Measurements from ENCODE around the gene CTTN.

The CTTN gene

DNA sequence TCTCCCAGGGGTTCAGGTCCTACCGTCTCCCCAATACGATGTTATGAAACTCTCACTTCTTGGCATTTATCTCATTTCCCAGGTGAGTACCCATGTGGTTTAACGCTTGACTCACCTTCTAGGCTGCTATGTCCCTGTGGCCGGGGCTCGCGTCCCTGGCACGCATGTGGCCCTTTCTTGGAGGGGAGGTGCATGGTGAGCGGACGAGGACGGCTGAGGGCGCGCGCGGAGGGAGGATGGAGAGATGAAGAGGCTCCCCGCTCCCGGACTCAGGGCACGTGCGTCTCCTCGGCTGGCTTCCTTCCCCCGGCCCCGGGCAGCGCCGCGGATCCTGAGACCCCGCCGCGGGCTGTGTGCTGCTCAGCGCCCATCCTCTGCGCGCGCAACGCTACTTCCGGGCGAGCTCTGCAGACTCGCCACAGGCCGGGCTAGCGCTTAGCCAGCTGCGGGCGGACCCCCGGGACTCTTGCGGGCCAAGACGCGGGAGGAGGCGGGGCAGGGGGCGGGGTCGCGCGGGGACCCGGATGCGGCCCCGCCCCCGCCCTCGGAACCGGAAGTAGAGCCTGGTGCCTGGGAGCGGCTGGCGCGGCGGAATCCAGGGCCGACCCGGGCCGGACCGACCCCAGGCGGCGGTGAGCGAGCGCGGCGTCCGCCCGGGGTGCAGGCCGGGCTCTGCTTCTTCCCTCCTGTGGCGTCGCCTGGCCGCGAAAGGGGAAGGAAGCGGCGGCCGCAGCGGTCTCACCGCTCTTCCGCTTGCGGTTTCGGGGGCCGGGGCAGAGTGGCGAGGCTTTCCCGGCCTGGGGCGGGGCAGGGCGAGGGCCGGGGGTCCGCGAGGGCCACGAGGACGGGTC, at the start of gene CTTN:
Gene CTTN (plus strand): TSS at position 547 of the 851 bp plus-strand sequence. CDS start 8,769 bp downstream, outside the sequence.
- peak; percentile 85 for DNase-seq (ENCODE audit: low spot score)

DNA sequence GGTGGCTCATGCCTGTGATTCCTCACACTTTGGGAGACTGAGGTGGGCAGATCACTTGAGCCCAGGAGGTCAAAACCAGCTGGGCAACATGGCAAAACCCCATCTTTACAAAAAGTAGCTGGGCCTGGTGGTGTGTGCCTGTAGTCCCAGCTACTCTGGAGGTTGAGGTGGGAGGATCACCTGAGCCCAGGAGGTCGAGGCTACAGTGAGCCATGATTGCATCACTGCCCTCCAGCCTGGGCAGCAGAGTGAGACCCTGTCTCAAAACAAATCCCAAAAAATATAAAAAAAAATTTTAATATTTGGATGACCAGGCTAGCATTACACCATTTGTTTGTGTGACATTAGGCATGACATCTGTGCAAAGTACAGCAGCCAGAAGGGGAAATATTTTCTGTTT, 49.7 kb upstream of the CTTN start:
- DNase-seq (ENCODE audit: low spot score) = no peak

DNA sequence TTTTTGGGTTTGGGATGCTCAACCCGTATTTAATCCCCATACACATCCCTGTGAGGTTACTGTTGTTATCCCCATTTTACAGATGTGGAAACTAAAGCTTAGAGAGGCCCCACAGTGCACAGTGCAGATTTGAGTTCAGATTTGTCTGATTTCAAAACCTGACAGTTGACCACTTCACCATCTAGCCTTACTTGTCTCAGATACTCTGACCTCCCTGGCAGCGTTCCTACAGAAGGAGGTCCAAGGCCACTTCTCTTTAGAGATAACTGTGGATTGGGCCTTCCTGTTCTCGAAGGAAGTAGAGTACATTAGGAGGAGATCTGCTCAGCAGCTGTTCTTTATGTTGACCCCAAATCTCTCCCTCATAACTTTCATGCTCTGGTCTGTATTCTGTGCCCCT, 46.7 kb upstream of the CTTN start:
- DNase-seq (ENCODE audit: low spot score) = no peak

DNA sequence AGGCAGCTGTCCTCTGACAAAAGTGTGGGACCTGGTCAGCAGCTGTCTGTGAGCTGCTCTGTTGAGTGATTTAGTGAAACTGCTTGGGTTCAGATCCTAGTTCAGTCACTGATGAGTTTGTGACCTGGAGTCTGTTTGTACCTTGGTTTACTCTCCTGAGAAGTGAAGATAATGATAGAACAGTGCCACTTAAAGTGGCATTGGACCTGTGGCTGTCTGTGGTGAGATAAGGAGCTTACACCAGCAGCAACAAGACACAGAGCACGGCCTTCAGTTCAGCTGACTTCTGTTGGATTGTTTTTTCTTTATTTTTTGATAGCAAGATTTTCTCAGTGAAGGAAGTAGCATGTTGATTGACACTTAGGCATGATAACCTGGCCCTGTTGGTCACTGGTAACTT, 46.2 kb upstream of the CTTN start:
- DNase-seq (ENCODE audit: low spot score) = no peak

DNA sequence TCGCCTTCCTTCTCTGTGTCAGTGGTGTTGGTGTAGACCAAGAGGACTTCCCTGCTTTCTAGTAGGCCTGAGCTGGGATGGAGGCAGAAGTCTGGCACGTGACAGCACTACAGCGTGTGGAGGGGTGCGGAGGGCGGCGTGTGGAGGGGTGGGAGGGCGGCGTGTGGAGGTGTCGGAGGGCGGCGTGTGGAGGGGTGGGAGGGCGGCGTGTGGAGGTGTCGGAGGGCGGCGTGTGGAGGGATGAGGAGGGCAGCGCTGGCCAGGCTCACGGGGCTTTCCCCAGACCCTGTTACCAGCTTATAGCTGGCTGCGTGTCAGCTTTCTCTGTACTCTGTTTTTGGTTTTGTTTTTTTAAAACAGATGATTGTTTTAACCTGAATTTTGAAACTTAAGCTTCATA, 45.7 kb upstream of the CTTN start:
- DNase-seq (ENCODE audit: low spot score) = no peak

DNA sequence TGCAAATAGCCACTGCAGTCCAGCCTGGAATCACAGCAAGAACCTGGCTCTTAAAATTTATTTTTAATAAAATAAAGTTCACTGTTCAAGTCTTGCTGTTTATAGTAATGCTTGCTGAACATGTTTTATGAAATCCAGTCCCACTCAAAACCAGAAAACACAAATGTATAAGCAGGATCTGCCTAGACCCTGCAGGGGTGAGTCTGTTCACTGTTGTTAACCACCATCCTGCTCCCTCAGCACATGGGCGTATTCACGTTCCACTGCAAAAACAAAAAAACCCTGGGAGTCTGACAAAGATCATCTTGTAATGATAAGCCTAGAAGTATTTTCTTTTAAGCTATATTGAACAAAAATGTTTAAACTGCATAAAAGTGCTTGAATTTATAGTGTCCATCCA, 45.0 kb upstream of the CTTN start:
- DNase-seq (ENCODE audit: low spot score) = no peak

DNA sequence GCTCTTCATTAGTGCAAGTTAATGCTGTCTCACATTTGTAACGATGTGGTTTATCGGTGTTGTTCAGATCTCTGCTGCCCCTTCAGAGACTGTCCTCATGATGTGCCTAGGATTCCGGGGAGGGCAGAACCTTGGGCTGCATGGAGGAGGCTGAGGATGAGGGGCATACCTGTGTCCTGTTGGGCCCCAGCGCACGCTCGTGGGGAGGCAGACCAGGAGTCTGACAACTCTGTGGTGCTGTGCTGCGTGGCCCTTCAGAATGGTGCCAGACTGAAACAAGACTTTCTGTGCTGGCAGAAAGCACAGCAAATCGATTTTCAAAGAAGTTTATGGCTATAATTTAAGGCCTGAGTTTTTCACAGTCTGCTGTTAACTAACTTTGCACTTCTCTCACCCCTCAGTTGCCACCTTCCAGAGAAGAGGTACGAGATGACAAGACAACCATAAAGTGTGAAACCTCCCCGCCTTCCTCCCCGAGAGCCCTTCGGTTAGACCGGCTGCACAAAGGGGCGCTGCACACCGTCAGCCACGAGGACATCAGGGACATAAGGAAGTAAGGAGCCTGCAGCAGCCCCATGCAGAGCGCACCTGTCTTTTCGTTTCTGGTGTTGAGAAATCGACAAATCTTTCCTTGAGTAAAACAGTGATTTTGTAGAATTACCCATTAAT, 44.3 kb upstream of the CTTN start:
- DNase-seq (ENCODE audit: low spot score) = no peak

DNA sequence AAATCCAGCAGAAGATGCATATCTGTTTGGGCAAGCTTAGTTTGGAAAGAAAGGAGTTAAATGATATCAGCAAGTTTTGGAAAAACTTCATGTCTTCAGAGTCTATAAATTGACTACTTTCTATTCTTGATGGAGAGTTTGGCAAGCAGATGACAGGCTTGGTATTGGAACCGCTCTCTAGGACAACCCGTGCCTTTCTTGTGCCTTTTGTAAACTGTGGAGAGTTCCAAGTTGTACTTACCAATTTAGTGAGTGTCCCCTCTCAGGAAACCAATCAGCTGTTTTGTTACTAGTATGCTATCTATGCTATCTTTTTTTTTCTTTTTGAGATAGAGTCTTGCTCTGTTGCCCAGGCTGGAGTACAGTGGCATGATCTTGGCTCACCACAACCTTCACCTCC, 43.7 kb upstream of the CTTN start:
- DNase-seq (ENCODE audit: low spot score) = no peak

DNA sequence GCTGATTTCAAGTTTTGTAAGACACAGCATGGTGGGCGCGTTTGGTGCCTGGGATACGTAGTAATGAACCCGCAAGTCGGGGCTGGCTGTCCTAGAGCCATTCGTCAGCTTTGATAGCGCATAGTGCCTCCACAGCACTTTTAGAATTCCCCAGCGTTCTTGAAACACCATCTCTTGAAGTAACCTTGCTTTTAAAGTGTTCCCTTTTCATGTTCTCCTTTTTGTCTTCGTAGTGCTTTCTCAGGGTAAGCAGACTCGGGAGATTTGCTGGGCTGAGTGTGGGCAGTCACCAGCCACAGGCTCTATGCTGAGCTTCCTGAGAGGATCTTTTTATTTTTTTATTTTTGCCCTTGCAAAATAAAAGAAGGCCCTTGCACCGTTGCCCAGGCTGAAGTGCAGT, 39.6 kb upstream of the CTTN start:
- no peak for DNase-seq (ENCODE audit: low spot score)

DNA sequence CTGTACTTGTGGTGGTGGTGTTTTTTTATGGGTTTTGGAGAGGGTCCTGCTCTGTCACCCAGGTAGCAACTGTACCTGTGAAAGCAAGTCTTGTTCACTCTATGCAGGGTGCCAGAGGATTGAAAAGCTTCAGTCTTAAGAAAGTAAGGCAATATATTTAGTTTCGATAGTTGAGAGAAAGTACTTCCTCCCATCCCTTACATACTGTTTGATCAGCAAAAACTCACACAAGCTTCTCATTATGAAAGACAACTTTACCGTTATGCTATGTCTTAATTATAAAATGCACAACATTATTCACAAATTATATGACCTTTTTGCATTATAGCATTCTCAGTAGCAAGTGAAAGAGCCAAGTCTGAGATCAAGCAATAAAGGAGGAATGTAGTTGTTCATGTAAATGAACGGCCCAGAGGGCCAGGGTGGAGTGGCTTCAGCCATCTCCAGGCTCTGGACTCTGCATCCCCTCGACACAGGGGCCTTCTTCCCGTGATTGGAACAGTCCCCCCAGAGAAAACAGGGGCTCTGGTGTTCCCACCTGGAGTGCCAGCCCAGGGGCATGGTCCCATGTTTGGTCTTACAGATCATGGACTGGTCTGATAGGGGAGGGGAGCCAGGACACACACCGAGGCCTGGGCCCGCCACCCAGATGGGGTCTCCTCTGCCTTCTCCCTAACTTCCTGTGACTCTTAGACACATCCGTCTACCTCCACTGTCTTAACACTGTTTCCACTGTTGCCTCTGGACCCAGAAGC, 38.7 kb upstream of the CTTN start:
- no peak for DNase-seq (ENCODE audit: low spot score)

DNA sequence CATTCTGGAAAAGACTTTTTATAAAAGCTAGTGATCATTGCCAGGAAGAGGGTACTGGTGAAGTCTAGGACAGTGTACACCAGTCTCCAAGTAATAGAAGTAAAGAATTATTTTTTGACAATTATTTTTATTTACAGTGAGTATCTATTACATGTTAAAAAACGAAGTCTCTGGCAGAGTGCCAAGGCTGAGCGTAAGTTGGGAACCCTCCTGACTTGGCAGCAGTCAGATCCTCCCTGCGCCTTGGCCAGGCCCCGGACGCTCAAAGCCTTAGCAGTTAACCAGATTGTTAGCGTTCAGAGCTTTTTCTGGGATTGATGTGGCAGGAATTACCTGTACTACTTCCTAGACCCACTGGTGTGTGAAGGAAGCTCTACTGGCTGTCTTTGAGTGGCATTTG, 38.1 kb upstream of the CTTN start:
- no peak for DNase-seq (ENCODE audit: low spot score)

DNA sequence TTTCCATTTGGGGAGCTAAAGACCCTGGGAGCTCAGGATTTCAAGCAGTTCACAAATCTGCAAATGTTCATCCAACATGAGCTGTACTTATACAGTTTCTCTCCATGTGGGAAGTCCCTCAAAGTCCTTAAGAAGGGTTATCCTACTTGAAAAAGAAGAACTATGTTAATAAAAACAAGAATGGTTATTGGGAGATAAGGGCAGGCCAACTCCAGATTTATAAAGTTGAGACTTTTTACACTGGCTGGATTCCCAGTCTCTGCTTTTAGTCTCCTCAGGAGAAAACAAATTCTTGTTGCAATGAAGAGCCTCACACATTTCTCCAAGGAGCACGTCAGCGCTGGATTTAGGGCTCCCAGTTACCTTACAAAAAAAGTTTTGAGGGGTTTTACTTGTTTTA, 34.2 kb upstream of the CTTN start:
- no peak for DNase-seq (ENCODE audit: low spot score)

DNA sequence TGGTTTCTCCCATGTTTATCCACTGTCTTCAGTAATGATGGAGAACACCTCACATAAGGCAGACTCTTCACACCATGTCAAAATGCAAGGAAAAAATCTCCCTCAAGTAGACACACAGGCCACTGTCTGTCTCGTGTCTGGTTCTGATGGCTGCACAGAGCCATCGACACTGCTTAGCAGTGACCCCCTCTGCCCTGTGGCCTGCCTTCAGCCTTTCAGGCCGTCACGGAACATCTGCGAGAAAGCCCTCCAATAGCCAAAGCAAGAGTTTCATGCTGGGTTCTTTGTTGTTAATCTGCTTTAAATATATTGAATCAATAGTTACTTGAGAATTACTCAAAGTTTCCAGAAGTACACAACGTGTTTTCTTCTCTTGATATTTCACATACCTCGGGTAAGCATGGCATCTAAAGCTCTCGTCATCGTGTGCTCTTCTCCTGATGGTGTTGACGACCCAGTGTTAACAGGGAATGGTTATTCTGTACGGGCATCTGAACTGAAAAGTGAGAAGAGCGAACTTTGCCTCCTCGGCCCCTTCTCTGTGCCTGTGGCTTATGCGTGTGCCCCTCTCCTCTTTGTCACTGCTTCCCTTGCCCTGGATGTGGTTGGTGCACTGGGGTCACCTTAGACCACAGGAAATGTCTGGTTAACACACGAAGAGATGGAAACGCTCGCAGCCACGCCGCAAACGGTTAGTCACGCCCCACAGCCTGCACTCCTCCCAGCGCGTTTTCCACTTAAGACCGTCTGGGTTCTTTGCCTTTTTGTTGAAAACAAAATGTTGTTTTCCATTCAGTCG, 33.4 kb upstream of the CTTN start:
- DNase-seq (ENCODE audit: low spot score) = no peak

DNA sequence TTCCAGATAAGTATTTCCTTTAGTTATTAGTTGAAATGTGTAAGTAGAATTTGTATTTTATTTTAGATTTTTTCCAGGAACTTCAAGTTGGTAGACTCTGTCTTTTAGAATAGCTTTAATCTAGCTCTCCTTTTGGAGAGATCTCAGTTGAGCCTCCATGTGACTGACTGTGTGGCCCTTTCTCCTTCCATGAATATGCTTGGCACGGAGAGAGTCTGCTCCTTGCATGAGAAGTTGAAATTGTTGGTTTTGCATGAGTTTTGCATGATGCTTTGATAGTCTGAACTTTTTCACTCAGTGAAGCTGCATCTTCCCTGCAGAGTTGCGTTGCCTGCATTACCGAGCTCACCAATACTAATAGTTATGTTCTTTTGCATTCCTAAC, 32.8 kb upstream of the CTTN start:
- no peak for DNase-seq (ENCODE audit: low spot score)

DNA sequence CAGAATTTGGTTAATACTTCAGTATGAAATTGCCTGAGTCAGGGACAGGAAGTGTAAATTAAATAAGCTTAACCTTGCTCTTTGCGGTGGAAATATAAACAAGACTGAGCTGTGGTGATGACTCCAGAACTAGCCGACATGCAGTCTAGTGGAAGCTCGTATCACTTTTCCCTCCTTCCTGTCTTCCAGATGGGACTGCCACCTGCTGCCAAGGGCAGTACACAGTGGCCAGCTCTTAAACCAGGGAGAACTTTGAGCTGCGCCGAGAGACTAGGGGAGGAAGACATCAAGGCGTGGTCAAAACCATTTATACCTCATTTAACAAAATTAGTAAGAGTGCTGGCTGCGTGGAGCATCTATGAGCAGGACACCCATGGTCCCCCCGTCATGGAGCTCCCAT, 31.3 kb upstream of the CTTN start:
- no peak for DNase-seq (ENCODE audit: low spot score)

DNA sequence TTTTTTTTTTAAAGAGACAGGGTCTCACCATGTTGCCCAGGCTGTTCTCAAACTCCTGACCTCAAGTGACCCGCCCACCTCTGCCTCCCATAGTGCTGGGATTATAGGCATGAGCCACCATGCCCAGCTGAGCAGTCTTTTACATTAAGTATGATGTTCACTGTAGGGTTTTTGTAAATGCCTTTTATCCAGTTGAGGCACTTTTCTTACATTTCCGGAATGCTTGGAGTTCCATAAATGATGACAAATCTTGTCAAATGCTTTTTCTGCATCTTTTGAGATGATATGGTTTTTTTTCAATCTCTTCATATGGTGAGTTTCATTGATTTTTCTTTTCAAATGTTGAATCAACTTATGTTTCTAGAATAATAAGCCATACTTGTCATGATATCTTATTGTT, 29.4 kb upstream of the CTTN start:
- DNase-seq (ENCODE audit: low spot score) = no peak

DNA sequence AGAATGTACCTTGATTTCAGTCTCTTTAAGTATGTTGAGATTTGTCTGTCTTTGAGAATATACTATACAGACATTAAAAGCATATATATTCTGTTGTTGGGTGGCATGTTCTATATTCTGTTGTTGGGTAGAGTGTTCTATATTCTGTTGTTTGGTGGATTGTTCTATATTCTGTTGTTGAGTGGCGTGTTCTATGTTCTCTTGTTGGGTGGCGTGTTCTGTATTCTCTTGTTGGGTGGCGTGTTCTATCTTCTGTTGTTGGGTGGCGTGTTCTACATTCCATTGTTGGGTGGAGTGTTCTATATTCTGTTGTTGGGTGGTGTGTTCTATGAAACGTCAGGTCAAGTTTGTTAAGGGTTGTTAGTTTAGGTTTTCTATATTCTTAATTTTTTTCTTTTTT, 27.1 kb upstream of the CTTN start:
- peak; percentile 14 for DNase-seq (ENCODE audit: low spot score)

DNA sequence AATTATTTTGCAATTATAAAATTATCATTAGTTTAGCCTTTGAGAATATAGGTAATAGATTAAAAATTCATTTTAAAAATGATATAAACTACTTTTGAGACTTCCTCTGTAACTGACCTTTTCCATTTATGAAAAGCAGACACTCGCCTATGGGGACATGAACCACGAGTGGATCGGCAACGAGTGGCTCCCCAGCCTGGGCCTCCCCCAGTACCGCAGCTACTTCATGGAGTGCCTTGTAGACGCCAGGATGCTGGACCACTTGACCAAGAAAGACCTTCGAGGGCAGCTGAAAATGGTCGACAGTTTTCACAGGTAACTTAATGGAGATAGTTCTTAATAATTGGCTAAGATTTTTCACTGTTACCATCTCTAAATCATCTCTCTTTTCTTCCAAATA, 26.3 kb upstream of the CTTN start:
- no peak for DNase-seq (ENCODE audit: low spot score)

DNA sequence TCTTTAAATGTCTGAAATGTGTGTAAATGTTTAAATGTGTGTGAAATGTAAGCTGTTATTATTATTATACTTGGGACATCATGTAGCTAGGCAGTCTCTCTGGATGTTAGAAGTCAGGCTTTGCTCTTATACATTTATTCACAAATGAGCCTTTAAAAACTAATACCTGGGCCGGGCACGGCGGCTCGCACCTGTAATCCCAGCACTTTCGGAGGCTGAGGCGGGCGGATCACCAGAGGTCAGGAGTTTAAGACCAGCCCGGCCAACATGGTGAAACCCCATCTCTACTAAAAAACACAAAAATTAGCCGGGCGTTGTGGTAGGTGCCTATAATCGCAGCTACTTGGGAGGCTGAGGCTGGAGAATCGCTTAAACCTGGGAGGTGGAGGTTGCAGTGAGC, 21.7 kb upstream of the CTTN start:
- no peak for DNase-seq (ENCODE audit: low spot score)

DNA sequence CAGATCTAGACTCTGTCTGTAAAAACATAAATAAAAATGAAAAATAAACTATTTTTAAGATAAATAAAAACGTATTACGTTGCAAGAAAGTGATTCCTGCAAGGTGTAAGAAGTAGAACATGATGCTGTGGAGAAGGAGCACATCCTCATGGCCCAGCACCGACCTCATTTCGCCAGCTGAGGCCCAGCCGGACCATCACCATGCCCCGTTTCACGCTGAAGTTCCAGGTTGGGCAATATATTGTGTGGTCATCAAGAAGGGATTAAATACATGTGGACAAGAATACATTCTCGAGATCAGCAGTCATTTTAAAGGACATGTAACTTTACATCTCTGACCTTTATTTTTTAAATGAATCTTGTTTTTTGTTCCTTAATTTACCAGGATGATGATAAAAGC, 20.7 kb upstream of the CTTN start:
- DNase-seq (ENCODE audit: low spot score) = no peak

DNA sequence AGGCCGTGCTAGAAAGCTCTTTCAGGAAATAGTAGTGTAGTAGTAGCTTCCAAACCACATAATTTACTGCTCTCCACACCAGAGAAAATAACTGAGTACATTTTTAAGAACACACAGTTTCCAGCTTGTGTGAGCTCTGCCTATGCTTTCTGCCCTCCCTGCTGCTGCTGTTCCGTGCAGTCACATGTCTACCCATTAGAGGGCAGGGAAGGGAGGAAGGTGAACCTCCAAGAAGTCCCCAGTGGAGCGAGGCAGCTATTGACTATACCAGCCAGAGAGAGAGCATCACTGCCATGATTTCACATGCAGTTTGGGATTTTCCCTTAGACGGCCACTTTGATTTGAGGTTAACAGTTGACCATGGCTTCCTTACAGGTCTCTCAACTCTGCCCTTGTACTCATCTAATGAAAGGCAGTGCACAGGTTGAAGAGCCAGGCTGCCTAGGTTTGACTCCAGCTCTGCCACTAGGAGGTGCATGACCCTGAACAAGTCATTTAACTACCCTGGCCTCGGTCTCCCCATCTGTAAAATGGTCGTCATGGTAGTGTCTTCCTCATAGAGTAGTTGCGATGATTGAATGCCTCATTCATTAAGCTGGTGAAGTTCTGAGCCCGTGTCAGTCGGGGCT, 19.7 kb upstream of the CTTN start:
- DNase-seq (ENCODE audit: low spot score) = no peak

DNA sequence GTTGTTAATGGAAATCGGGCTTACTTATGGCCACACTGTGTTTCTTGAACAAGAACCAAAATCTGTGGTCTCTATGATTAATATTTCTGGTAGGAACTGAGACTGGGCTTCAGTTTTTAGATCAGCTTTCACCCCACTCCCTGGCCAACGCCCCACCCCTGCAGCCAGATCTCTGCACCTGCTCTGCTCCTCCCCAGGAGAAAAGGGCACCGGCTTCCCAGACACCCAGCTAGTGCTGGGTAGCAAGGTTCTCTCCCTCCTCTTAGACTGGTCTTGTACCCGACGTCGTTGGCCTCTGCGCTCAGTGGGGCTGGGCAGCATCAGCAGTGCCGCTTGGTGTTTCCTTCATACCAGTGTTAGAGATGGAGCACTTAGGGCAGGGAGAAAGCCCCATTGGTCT, 17.0 kb upstream of the CTTN start:
- DNase-seq (ENCODE audit: low spot score) = no peak
